ENCODE data around the gene ABCE1. TPM values are rescaled to one million over a fixed set of nuclear protein-coding genes. Genes with fewer than 3 reads are reported as not detected.

The ABCE1 gene
- total RNA-seq, 1 donor from 2014 or later, result 81.1 TPM

Other genes starting within 250 kb of the ABCE1 start
- 19.5 and 21.0 TPM in 2 replicates for gene ANAPC10, start 115 bp upstream of the ABCE1 start, total RNA-seq
- gene OTUD4, start 82.3 kb downstream of the ABCE1 start, total RNA-seq, result 41.9 and 47.4 TPM in 2 replicates